ENCODE data around the gene DHPS.

- TF ChIP-seq CTCF (IDR thresholded peaks at IDR 0.05) (no peak), POLR2A (IDR thresholded peaks at IDR 0.05) (no peak)
These were observed 26.1 kb downstream of the DHPS start for GRCh38 chr19:12655546-12655945.
